Stimulated activated CD4-positive, alpha-beta T cell treated with anti-CD3 and anti-CD28 coated beads, TNF-alpha, amount 100 ng/mL, for 24 hours (primary cell): Measurements from ENCODE around the gene CNGB1.
"Not testable (repeated sequence)": the region's sequence is repeated elsewhere in the genome, so short reads cannot be mapped to it uniquely, and the experiment has no call there.

Experiments
- DNase-seq, 3 experiments: peaks; one replicate each; pipeline ENCODE4 v3.0.0-alpha.2; 2020; ENCODE audit warnings: low read depth in 3 of 3

The CNGB1 gene

DNA sequence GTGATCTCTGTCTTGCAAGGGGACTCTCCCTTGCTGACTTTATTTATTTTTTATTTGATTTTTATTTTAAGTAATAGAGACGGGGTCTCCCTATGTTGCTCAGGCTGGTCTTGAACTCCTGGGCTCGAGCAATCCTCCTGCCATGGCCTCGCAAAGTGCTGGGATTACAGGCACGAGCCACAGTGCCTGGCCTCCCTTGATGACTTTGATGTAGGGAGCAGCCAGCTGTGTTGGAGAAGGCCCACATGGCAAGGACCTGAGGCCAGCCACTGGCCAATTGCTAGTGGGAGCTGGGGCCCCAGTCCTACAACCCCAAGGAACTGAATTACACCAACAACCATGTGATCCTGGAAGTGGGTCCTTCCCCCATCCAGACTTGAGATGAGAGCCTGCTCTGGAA, 81.8 kb downstream of the CNGB1 start:
- DNase-seq, result no peak

DNA sequence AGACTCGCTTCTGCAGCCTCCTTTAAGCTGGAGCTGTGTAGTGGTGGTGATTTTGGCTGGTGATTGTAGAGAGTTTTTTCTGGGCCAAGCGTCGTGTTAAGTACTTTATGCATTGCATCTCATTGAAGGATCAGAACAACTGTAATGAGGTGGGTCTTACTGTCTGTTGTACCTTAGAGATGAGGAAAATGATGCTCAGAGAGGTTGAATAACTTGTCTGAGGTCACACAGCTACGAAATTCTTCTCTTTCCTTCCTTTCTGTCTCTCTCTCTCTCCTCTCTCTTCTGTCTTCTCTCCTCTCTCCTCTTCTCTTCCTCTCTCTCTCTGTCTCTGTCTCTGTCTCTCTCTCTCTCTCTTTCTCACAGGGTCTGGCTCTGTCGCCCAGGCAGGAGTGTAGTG, 82.8 kb downstream of the CNGB1 start:
- DNase-seq, result no peak

DNA sequence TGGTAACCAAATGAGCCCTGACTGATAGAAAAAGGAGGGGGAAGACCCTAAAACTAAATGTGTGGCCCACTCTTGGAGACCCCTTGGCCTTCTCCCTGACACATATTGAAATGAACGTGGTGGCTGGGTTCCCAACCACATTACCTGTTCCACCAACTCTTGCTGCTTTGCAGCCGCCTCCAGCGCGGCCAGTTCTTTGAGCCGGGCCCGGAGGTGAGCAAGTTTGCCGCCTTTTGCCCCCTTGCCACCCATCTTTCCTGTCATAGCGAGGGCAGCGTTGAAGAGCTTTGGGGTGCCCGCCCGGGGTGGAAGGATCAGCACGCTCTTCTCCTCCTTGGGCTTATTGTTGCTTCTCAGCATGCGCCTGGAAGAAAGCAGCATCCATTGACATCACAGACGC, 83.2 kb downstream of the CNGB1 start:
- no peak for DNase-seq

DNA sequence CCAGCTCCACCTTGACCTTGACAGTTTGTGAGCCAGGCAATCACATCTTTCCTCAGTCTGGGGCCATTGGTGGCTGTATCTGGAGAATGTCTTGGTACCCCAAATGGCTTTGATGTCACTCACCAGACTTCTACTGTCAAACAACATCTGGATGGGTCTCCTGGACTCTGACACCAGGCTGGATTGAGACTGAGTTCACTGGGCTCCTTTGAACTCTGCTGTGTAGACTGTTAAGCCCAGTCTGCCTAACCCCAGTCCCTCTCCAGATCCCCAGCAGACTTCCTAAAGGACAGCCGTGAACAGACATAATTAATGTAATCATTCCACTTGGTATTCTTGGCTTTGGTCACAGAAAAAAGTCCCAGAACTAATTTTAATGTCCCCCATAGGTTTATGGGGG, 84.5 kb downstream of the CNGB1 start:
- no peak for DNase-seq

DNA sequence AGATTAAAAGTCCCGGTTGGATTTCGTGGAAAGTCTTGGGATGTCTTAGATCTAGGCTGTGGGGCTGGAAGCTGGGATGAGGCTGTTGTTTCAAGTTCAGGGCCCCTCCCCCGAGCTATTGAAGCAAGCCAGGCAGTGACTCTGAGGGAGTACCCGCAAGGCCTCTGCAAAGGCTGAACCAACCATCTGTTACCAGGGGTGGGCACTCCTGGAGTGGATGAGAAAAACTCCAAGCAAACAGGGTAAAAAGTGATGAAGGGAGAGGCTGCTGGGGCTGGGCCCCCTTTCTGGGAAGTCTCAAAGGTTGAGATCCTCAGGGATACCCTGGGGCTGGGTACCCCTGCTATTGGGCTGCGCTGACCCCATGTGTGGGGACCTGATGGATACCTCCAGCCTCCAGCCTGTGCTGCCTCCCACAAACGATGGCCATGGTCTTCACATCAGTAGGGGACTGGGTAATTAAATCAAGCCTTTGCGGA, 86.2 kb downstream of the CNGB1 start:
- DNase-seq, result no peak

DNA sequence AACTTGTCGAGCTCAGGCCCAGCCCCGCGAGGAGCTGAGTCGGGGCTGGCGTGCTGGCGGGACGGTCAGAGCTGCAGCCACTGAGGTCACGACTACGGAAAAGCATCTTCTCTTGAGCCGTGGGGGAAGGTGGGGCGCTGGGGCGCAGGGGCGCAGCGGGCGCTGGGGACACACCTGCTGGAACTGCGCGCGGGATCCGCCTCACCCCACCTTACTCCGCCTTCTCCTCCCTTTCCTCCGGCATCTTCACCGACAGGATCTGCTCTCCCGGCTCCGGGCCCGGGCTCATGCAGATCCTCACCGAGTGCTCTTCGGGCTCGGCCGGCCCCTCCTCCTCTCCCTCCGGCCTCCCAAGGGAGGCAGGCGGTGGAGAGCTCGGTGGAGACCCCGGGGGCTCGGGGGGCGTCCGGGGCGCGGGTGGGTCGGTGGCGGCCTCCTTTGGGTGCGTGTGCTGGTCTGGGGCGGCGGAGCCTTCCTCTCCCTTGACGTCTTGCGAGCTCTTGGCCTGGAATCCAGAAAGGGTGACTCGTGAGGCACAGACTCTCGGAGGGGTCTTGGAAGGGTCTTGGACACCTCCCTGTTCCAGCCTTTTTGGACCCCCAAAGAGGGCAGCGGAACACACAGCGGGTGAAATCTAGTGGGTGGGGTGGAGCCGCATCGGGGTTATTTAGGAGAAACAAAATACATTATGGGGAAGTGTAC, 86.8 kb downstream of the CNGB1 start:
- DNase-seq, result no peak

DNA sequence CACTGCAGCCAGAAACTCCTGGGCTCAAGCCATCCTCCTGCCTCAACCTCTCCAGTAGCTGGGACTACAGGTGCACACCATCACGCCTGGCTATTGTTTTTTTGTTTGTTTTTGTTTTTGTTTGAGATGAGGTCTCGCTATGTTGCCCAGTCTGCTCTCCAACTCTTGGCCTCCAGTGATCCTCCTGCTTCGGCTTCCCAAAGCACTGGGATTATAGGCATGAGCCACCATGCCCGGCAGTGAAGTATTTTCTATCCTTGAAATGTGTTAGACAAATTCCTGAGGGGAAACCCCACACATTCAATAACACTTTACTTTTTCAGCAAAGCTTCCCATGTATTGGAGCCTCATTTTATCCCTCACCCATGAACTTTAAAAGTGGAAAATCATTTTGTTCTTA, 87.4 kb downstream of the CNGB1 start:
- no peak for DNase-seq

DNA sequence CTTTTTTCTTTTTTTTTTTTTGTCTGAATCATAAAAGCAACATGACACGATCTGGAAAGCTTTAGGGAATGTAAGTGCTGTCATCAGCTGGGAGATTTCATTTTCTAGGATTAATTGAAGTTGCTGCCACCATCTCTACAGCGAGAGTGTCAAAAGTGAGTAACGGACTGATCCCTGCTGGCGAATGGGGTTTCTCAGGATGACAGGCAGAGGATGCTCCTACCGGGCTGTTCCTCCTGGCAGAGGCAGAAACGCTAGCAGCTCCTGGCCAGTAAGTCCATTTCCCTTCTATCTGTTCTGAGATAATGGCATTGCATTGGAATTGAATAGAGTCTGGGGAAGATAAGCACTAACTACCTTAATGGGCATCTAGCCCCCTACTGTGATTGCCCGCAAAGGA, 88.1 kb downstream of the CNGB1 start:
- no peak for DNase-seq

DNA sequence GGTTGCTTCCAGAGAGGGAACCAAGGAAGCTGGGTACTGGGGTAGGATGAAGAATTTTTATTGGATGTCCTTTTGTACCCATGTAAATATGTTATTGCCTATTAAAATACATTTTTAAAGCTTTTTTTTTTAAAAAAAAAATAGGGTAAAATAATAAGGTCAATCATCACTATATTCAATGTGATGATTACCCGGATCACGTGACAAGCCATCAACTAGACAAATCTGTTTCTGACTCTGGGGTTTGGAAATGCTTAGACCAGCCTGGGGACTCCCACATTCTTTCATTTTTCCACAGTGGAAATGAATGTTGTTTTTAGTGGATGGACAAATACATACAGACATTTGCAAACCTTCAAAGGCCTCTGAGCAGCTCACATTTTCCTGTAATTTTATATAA, 88.7 kb downstream of the CNGB1 start:
- no peak for DNase-seq

DNA sequence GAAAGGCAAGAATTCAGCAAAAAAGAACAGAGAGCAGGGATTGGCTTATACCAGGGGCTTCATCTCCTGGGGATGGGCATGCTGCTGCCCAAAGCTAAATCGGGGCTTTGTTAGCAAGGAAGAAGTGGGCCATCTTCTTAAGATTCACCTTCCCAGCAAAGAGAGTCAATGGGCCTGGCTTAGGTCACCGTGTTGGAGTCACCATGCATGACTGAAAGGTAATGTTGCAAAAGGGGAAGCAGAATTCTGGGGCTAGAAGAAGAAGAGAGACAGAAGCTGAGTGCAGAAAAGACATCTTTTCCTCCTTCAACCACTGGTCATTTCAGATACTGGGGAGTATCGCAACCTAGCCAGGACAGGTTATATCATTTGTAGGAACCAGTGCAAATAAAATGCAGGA, 92.3 kb downstream of the CNGB1 start:
- no peak for DNase-seq

DNA sequence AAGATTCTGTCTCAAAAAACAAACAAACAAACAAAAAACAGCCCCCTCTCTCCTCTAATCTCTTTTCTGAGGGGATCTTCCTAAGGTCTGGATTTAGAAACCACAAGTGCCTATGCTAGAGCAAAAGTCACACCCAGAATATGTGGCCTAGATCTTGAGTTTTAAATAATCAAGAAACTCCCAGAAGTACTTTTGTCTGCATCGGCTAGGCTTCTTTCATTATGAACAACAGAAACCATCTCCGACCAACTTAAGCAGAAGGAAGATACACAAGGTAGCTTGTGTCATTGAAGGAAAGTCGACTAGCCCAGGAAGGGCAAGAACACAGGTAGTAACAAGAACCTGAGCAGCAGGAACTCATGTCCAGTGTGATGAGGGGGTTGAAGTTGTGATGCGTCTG, 94.7 kb downstream of the CNGB1 start:
- DNase-seq, result no peak

DNA sequence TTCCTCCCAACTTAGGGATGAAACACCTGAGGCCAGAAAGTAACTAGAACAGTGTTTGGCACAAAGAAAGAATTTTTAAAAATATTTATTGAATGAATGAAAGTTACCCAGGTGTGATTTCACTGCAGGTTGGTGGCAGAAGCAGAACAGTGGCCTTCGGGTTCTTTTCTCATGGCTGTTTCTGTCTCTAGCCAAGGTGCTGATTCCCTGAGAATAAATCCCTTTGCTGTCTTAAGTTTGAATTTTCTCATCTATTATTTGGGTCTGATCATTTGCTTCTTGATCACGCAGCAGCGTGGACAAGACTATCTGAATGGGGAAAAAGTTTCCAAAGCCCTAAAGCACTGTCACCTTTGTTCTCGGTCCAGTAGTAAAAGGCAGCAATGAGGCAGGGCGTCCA, 95.6 kb downstream of the CNGB1 start:
- DNase-seq, result no peak

DNA sequence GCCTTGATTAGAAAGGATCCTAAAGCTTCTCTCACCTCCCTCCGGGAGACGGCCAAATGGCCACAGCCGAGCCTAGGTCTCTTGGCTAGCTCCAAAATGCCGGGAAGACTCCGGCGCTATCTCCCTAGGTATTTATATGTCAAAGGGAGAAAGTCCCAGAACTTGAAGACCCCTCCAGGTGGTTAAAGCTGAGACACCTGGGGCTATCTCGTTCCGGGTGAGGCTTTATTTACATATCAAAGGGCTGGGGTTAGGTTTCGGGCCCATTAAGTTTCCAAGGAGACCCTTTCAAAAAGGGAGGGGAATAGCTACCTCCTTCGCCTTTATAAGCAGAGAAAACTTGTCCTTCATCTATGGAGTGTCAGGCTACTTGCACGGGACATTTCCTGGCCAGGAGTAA, 97.7 kb downstream of the CNGB1 start:
- DNase-seq, result no peak

DNA sequence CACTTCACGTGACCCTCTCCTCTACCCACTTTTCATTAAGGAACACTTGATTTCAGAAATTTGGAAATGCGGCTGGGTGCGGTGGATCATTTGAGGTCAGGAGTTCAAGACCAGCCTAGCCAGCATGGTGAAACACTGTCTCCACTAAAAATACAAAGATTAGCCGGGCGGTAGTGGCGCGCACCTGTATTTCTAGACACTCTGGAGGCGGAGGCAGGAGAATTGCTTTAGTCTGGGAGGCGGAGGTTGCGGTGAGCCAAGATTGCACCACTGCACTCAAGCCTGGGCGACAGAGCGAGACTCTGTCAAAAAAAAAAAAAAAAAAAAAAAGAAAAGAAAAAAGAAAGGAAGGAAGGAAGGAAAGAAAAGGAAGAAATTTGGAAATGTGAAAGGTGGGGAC, 98.2 kb downstream of the CNGB1 start:
- DNase-seq, result not testable (repeated sequence)

DNA sequence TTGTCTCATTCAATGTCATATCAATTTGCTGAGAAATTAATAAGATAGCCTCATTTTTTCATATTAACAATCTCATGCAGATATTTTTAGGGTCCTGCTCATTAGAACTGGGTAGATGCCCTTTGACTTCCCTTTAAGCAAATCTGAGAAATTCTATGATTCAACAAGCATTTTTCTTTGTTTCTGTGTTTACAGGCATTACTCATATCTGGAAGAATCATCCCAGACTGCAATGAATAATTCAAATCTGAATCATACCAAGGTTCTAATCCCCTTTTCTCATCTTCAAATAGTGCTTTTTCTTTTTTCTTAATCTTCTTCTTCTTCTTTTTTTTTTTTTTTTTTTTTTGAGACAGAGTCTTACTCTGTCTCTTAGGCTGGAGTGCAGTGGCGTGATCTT, 99.5 kb downstream of the CNGB1 start:
- no peak for DNase-seq

DNA sequence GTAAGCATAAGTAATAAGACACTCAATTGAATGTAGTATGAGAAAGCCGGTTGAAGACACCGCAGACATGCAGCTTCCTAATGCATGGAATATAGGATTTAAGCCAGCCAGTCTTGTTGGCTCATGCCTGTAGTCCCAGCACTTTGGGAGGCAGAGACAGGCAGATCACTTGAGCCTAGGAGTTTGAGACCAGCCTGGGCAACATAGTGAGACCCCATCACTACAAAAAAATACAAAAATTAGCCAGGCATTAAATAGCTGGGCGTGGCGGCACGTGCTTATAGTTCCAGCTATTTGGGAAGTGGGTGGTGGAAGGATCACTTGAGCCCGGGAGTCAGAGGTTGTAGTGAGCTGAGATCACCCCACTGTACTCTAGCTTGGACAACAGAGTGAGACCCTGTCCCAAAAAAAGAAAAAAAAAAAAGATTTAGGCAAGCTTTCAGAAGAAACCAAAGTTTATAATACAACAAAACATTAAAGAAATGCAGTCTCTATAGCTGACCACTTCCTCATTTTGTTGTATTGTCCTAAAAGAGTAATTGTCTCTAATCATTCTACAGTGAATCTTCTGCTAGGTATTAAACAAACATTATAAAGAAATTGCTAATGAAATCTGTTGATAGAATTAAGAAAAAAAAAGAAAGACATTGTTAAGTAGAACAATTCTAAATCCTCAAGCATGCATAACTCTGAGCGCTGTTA, 100.0 kb downstream of the CNGB1 start:
- no peak for DNase-seq

DNA sequence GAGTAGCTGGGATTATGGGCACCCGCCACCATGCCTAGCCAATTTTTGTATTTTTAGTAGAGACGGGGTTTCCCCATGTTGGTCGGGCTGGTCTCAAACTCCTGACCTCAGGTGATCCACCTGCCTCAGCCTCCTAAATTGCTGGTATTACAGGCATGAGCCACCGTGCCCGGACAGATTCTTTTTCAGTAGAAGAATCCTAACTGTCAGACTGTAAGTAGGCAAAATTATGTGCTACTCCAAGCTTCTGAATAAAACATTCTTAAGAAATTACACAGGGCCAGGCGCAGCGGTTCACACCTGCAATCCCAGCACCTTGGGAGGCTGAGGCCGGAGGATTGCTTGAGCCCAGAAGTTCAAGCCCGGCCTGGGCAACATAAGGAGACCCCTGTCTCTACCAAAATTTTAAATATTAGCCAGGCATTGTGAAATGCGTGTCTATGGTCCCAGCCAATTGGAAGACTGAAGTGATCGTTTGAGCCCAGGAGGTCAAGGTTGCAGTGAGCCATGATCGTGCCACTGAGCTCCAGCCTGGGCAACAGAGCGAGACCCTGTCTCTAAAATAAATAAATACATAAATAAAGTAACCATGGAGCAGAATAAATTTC, 101.9 kb downstream of the CNGB1 start:
- DNase-seq, result no peak

DNA sequence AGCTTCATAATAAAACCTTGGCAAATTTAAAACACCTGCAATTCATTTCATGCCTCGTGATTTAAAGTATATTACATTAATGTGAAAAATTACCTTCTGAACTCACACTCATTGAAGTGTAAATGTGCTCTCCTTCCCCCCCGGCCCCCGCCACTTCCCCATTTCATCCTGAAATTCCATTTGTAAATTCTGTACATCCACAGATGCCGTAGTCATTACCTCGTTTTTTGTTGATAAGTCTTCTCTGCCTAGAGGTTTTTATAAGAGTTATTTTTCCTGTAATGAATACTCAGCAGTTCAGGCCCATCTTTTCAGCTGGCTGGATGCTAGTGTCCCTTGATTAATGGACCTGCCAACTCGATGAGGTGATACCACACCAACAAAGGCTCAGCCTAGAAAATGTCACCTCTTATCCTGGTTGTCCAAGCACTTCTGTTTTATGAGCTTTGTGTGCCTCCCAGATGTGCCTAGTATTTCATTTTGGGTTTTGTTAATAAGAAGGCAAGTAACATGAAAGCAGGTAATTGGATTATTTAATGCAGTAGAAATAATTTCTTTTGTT, 103.8 kb downstream of the CNGB1 start:
- DNase-seq, result no peak

DNA sequence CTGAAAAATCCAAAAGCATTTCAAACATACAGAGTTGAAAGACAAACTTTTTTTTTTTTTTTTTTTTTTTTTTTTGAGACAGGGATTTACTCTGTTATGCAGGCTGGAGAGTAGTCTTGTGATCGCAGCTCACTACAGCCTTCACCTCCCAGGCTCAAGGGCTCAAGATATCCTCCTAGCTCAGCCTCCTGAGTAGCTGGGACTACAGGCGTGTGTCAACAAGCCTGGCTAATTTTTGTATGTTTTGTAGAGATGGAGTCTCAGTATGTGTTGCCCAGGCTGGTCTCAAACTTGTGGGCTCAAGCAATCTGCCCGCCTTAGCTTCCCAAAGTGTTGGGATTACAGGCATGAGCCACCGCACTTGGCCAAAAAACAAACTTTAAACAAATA, 104.4 kb downstream of the CNGB1 start:
- no peak for DNase-seq

DNA sequence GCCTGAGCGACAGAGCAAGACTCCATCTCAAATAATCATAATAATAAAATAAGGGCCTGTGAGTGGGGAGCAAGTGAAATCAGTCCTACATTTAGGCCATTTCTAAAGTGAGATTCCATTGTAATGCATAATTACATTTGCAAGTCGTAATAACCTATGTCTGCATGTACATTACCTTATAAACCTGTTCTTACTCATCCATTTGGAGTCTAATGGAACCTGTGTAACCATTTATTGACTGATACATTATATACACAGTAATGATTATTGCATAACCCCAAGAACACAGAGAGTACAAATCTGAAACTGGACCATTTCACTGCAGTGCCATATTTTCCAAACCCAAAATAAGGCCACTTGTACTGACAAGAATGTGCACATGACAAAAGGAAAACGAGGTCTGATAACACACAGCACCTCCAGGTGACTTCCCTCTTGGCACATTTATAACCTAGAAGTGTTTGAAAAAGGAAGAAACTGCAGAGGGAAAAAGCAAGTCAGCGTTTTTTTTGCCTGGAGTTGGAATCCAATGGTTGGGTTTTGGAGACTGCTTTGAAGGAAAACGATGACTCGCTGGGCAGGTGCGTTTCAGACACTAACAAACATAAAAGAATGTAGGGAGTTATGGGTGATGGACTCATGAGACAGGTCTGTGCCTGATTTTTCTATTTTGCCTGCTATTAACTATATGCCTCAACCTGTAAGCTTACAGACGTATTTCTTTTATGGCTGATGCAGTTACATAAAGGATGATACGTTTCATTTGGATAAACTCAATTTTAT, 105.0 kb downstream of the CNGB1 start:
- DNase-seq, result no peak

DNA sequence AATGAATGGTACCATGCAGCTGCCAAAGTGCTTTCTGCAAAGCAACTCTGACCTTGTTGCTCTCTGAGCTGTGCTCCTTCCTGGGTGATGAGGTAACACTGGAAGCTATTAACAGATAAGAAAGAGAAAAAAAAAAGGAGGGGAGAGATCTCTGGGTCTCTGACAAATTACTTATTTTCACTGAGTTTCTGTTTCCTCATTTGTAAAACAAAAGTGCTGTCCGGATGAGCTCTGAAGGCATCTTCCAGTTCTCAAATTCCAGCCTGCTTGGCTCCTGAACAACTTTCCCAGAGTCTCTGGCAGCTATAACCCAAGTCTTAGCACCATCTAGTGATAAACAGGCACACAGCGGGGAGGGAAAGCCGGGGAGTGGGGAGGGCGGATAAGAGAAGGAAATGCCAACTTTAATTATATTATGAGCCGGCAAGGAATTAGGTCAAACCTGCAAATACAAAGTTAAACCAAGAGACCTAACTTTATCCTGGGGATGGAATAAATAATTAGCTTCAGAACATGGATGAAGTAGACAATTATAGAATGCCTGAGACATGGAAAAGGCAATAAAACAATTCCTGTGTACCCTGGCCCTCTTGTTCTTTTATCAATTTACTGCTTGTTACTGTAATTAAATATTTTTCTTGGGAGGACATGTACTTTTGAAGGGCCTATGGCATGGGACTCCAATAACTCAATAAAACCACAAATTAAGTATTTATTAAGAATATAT, 107.3 kb downstream of the CNGB1 start:
- DNase-seq, result no peak
